Adrenal gland (tissue), 5 donors: ENCODE measurements around the gene ADPRM.

ENCODE experiments used
- CTCF ChIP-seq, 6 experiments: fragments of 450-650 bp in 4 of 6; fragments of 200-600 bp in 2 of 6; sonication (generic) in 1 of 6; IDR thresholded peaks; 1 replicate in 5 of 6; 2 replicates in 1 of 6; pipeline versions ENCODE4 v1.5.1 to v1.8.0; 2016 to 2021; ENCODE audit warnings: antibody characterized with exemption in 6 of 6, mild to moderate bottlenecking in 2 of 6, moderate library complexity in 1 of 6
- POLR2A ChIP-seq, 2 donors: fragments of 450-650 bp; IDR thresholded peaks; one replicate each; pipeline ENCODE4 v1.6.1; 2017; ENCODE audit warnings: antibody characterized with exemption in 2 of 2, mild to moderate bottlenecking in 2 of 2, moderate library complexity in 1 of 2
- donor health status: DM: no; HTN: no; CAD: no.

DNA sequence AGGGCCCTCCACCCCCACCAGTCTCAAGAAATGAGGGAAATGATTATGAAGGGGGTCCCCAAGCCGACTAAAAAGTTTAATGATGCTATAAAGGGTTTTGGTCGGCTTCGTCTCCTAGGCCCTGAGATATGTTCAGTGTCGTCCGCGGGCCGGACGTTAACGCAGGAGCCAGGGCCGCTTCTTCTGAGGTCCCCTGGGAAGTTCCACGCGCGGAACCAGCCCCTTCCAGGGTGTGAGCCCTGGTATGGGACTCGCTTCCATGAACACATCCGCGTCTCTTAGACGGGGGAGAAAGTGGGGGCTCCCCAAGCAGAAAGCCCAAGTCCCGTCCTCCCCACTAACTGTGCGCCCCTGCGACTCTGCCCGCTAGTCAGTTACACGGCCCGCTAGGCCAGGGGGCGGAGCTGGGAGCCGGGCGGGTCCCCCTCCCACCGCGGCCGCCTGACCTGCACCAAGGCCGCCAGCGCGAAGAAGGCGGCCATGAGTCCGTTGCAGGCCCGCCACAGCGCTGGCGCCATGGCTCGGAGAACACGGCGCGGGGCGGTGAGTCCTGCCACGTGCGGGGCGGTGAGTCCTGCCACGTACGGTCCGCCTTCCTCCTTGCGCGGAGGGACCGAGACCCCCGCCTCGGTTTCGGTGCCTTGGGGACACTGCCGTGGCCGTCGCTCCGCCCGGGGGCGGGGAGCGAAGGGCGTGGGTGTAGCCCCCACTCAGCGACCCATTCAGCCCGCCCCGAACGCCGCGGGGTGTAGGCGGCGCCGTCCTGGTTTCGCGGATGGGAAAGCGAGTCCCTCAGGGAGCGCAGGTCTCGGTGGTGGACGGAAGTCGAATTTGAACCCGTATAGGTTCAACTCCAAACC, 32.2 kb downstream of the ADPRM start, which contains the start of gene TMEM220:
- TF ChIP-seq CTCF (IDR thresholded peaks at IDR 0.05), result no peak
- peak; percentile 84 to 89 for TF ChIP-seq POLR2A (IDR thresholded peaks at IDR 0.05)
